Activated B cell treated with CpG ODN at 0.5 μM for 24 hours (primary cell): Measurements from ENCODE around the gene SOSTDC1. TPM values are rescaled to one million over a fixed set of nuclear protein-coding genes. Genes with fewer than 3 reads are reported as not detected.
"Not testable (repeated sequence)": the region's sequence is repeated elsewhere in the genome, so short reads cannot be mapped to it uniquely, and the experiment has no call there.

ENCODE experiments used
- ATAC-seq: fragments of 200-7000 bp; cut with Tn5 transposase; one replicate; pipeline ENCODE4 v1.10.0; 2021; ENCODE audit warnings: low read depth, mild to moderate bottlenecking, moderate library complexity
- CTCF ChIA-PET: fragments of 350-600 bp; sonication (Branson Sonifier 250); formaldehyde crosslinking; loops from one replicate; lab custom pipeline; 2021; ENCODE audit warnings: antibody characterized with exemption; lab: Charles Lee
- POLR2A ChIA-PET: fragments of 350-600 bp; sonication (Branson Sonifier 250); formaldehyde crosslinking; loops from one replicate; lab custom pipeline; 2021; ENCODE audit warnings: antibody characterized with exemption; lab: Charles Lee
- DNase-seq: peaks from one replicate; pipeline ENCODE4 v3.0.0; 2022
- H3K27ac Mint-ChIP-seq: one replicate; pipeline ENCODE4 v1.8.0; 2020; ENCODE audit warnings: mixed read lengths
- H3K27me3 Mint-ChIP-seq: one replicate; pipeline ENCODE4 v1.8.0; 2021; ENCODE audit warnings: mixed read lengths
- H3K36me3 Mint-ChIP-seq: one replicate; pipeline ENCODE4 v1.8.0; 2021; ENCODE audit warnings: low read depth, mixed read lengths
- H3K4me1 Mint-ChIP-seq: one replicate; pipeline ENCODE4 v1.8.0; 2021; ENCODE audit warnings: mixed read lengths
- H3K4me3 Mint-ChIP-seq: one replicate; pipeline ENCODE4 v1.8.0; 2020; ENCODE audit warnings: mild to moderate bottlenecking, mixed read lengths
- H3K9me3 Mint-ChIP-seq: one replicate; pipeline ENCODE4 v1.8.0; 2020; ENCODE audit warnings: mixed read lengths
- CTCF ChIP-seq: fragments of 200-600 bp; IDR thresholded peaks from one replicate; pipeline ENCODE4 v1.8.0; 2022; ENCODE audit warnings: antibody characterized with exemption, mild to moderate bottlenecking
- intact Hi-C: fragments of 100-400 bp; cut with micrococcal nuclease; formaldehyde crosslinking; loops from one replicate; pipeline ENCODE4 v1.15.1; 2024
- total RNA-seq: library from RNA; stranded (reverse); gene quantifications from 2 replicates; pipeline ENCODE4 v1.2.3, GENCODE V29; 2022

SOSTDC1 gene
- total RNA-seq, 1 donor from 2014 or later: not detected

GRCh38 chr7:16463520-16463919, 2.0 kb downstream of the SOSTDC1 start:
- CTCF ChIA-PET: no interaction called here
- TF ChIP-seq CTCF: no peak
- no peaks in the 10 kb centered on the region for H3K9me3 Mint-ChIP-seq
- DNase-seq (no peak), ATAC-seq (no peak)
- no peaks in the 10 kb centered on the region for H3K27me3 Mint-ChIP-seq
- POLR2A ChIA-PET: no interaction called here
- intact Hi-C loops: no loop called here
- no peak overlapping the region for H3K4me3 Mint-ChIP-seq
- H3K36me3 Mint-ChIP-seq: no peaks in the 10 kb centered on the region
- no peaks in the 10 kb centered on the region for H3K4me1 Mint-ChIP-seq
- no peak overlapping the region for H3K27ac Mint-ChIP-seq

GRCh38 chr7:16462431-16462889, 3.1 kb downstream of the SOSTDC1 start:
- no peaks in the 10 kb centered on the region for H3K9me3 Mint-ChIP-seq
- no peaks in the 10 kb centered on the region for H3K27me3 Mint-ChIP-seq
- H3K27ac Mint-ChIP-seq: no peak overlapping the region
- intact Hi-C loops: no loop called here
- H3K4me1 Mint-ChIP-seq: no peaks in the 10 kb centered on the region
- ATAC-seq (no peak), DNase-seq (no peak)
- POLR2A ChIA-PET: no interaction called here
- no peak for TF ChIP-seq CTCF
- CTCF ChIA-PET: no interaction called here
- H3K36me3 Mint-ChIP-seq: no peaks in the 10 kb centered on the region
- H3K4me3 Mint-ChIP-seq: no peak overlapping the region

GRCh38 chr7:16460789-16461493, 4.6 kb downstream of the SOSTDC1 start:
- intact Hi-C loops: no loop called here
- ChIA-PET CTCF (no interaction called here), POLR2A (no interaction called here)
- Mint-ChIP-seq H3K9me3 (no peaks in the 10 kb centered on the region), H3K4me3 (no peak overlapping the region), H3K36me3 (no peaks in the 10 kb centered on the region), H3K4me1 (no peaks in the 10 kb centered on the region), H3K27ac (no peak overlapping the region), H3K27me3 (no peaks in the 10 kb centered on the region)
- no peak for TF ChIP-seq CTCF
- DNase-seq (no peak), ATAC-seq (no peak)

GRCh38 chr7:16456303-16456702, 9.2 kb downstream of the SOSTDC1 start:
- ATAC-seq, POLR2A ChIA-PET, intact Hi-C loops, H3K27me3 Mint-ChIP-seq, H3K27ac Mint-ChIP-seq, H3K4me3 Mint-ChIP-seq, CTCF ChIA-PET, H3K36me3 Mint-ChIP-seq, DNase-seq, H3K4me1 Mint-ChIP-seq, H3K9me3 Mint-ChIP-seq: not testable (repeated sequence)

- no peak for DNase-seq
- intact Hi-C loops: no loop called here
- no peaks in the 10 kb centered on the region for H3K36me3 Mint-ChIP-seq
- H3K4me1 Mint-ChIP-seq: no peaks in the 10 kb centered on the region
- peaks cover 2% of the 10 kb centered on the region for H3K27me3 Mint-ChIP-seq
- ChIA-PET CTCF (no interaction called here), POLR2A (no interaction called here)
- no peak for ATAC-seq
- no peak overlapping the region for H3K27ac Mint-ChIP-seq
- H3K9me3 Mint-ChIP-seq: no peaks in the 10 kb centered on the region
- no peak overlapping the region for H3K4me3 Mint-ChIP-seq
- TF ChIP-seq CTCF: no peak
Observed at GRCh38 chr7:16455591-16455990, 9.9 kb downstream of the SOSTDC1 start.
